Measurements from ENCODE around the gene ZFP1.
"Not testable (repeated sequence)": the region's sequence is repeated elsewhere in the genome, so short reads cannot be mapped to it uniquely, and the experiment has no call there.

ZFP1 gene

GRCh38 chr16:75116911-75117245, 31.4 kb upstream of the ZFP1 start:
- H3K4me3 ChIP-seq (ENCODE audit: low read length) = no peak overlapping the region
- no peak for TF ChIP-seq ZNF274 (IDR thresholded peaks at IDR 0.05; ENCODE audit: low read depth, low read length)

DNA sequence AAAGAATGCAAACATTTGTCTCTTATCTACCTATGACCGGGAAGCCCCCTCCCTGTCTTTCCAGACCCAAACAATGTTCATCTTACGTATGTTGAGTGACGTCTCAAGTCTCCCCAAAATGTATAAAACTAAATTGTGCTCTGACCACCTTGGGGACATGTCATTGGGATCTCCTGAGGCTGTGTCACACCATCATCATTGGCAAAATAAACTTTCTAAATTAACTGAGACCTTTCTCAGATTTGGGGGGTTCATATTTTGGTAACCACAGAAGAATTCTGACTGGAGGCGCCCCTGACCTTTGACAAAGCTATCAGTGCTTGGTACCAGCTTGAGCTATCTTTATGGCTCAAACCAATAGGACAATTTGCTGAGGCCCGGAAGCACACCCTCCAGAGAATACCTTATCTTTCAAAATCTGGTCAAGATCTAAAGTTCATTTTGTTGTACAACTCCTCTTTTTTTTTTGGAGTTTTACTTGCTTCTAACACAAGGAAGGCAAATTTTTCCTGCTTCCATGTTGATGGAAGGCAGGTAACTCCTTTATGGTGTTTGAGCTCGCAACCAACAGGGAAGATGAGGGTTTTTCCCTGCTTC, 29.3 kb upstream of the ZFP1 start:
- H3K4me3 ChIP-seq (ENCODE audit: low read length) = no peak overlapping the region
- TF ChIP-seq ZNF274 (IDR thresholded peaks at IDR 0.05; ENCODE audit: low read depth, low read length) = no peak

GRCh38 chr16:75120253-75120652, 28.1 kb upstream of the ZFP1 start:
- TF ChIP-seq ZNF274 (IDR thresholded peaks at IDR 0.05; ENCODE audit: low read depth, low read length) = no peak
- H3K4me3 ChIP-seq (ENCODE audit: low read length) = no peak overlapping the region

- no peak overlapping the region for H3K4me3 ChIP-seq (ENCODE audit: low read length)
- no peak for TF ChIP-seq ZNF274 (IDR thresholded peaks at IDR 0.05; ENCODE audit: low read depth, low read length)
Observed at GRCh38 chr16:75121949-75122568, 26.3 kb upstream of the ZFP1 start.

DNA sequence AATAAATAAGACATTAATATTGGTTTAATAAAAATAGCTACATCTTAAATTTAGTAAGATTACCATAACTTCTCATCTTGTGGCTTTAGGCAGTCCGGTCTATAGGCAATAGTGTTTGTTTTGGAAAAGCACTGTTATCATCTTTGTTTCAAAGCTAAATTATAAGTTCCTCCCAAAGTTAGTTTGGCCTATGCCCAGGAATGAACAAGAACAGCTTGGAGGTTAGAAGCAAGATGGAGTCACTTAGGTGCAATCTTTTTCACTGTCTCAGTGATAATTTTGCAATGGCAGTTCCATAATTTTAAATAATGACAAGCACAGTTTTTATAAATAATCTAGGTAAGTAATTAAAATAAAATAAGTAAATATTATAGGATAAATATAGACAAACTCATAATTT, 25.7 kb upstream of the ZFP1 start:
- H3K4me3 ChIP-seq (ENCODE audit: low read length) = no peak overlapping the region
- no peak for TF ChIP-seq ZNF274 (IDR thresholded peaks at IDR 0.05; ENCODE audit: low read depth, low read length)

- no peak for TF ChIP-seq ZNF274 (IDR thresholded peaks at IDR 0.05; ENCODE audit: low read depth, low read length)
- H3K4me3 ChIP-seq (ENCODE audit: low read length) = no peak overlapping the region
Observed at GRCh38 chr16:75127713-75128415, 20.5 kb upstream of the ZFP1 start.

- not testable (repeated sequence) for H3K4me3 ChIP-seq (ENCODE audit: low read length)
Observed at GRCh38 chr16:75129421-75130149, 18.7 kb upstream of the ZFP1 start.

DNA sequence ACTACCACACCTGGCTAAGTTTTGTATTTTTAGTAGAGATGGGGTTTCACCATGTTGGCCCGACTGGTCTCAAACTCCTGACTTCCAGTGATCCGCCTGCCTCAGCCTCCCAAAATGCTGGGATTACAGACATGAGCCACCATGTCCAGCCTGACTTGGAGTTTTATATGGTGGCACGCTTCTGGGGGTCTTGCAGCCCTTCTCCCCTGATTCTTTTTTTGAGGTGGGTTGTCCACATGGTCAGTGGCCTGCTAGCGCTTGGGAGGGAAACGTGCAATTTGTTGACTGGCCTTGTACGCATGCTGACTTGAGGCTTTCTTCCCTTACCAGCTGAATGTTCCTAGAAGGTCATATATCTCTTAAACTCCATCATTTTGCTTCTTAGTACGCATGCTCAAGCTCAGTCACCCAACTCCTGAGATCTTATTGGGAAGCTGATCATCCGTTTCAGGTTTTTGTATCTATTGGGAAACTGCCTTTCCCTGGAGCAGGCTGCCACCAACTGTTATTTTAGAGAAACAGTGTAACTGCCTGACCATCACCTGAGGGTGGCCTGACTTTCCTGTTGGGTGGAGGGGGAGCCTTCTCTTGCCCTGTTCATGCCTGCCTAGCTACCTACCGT, 18.1 kb upstream of the ZFP1 start:
- TF ChIP-seq ZNF274 (IDR thresholded peaks at IDR 0.05; ENCODE audit: low read depth, low read length) = no peak
- no peak overlapping the region for H3K4me3 ChIP-seq (ENCODE audit: low read length)

GRCh38 chr16:75131081-75131480, 17.2 kb upstream of the ZFP1 start:
- TF ChIP-seq ZNF274 (IDR thresholded peaks at IDR 0.05; ENCODE audit: low read depth, low read length) = no peak
- no peak overlapping the region for H3K4me3 ChIP-seq (ENCODE audit: low read length)

DNA sequence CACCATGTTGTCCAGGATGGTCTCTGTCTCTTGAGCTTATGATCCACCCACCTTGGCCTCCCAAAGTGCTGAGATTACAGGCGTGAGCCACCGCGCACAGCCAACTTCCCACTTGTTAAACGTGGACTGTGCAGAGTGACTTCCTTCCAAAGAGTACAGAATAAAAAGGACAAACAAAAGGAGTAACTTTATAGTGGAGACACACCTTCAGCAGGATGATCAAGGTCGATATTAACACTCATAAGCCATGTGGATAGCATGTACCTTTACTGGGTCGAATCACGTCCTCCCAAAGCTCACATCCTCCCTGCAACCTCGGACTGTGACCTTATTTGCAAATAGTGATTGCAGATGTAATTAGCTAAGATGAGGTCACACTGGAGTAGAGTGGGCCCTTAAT, 10.1 kb upstream of the ZFP1 start:
- no peak for TF ChIP-seq ZNF274 (IDR thresholded peaks at IDR 0.05; ENCODE audit: low read depth, low read length)

DNA sequence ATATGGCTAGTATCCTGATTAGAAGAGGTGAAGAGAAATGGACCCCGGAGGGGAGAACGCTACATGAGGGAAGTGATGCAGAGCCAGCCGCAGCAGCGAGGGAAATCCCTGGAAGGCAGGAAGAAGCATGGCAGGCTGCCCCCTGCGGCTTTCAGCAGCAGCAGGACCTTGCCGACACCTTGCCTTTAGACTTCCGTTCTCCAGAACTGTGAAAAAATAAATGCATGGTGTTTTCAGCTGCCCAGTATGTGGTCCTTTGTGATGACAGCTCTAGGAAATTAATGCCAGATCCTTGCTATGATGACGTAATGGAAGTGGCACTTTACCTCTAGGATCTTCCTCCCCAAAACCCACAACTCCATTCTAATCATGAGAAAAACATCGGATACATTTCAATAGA, 9.7 kb upstream of the ZFP1 start:
- H3K4me3 ChIP-seq (ENCODE audit: low read length) = no peak overlapping the region
- no peak for TF ChIP-seq ZNF274 (IDR thresholded peaks at IDR 0.05; ENCODE audit: low read depth, low read length)

More for the DNA sequence above, 10.1 kb upstream of the ZFP1 start:
- no peak overlapping the region for H3K4me3 ChIP-seq (ENCODE audit: low read length)

DNA sequence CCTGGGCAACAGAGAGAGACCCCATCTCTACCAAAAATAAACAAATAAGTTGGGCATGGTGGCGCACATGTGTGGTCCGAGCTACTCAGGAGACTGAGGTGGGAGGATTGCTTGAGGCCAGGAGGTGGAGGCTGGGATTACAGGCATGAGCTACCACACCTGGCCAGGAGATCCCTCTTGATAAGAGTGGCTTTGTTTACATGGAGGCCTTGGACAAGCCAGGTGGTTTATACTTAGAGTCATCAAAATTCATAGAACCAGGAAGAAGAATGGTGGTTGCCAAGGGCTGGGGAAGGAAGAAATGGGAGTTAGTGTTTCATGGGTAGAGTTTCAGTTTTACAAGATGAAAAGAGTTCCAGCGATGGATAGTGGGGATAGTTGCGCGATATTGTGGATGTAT, 8.8 kb upstream of the ZFP1 start:
- TF ChIP-seq ZNF274 (IDR thresholded peaks at IDR 0.05; ENCODE audit: low read depth, low read length) = no peak
- no peak overlapping the region for H3K4me3 ChIP-seq (ENCODE audit: low read length)

GRCh38 chr16:75143941-75144340, 4.4 kb upstream of the ZFP1 start:
- no peak overlapping the region for H3K4me3 ChIP-seq (ENCODE audit: low read length)
- no peak for TF ChIP-seq ZNF274 (IDR thresholded peaks at IDR 0.05; ENCODE audit: low read depth, low read length)

GRCh38 chr16:75147968-75148310, 385 bp upstream of the ZFP1 start:
- no peak for TF ChIP-seq ZNF274 (IDR thresholded peaks at IDR 0.05; ENCODE audit: low read depth, low read length)
- H3K4me3 ChIP-seq (ENCODE audit: low read length) = no peak overlapping the region

GRCh38 chr16:75151798-75152197, 3.5 kb downstream of the ZFP1 start:
- no peak overlapping the region for H3K4me3 ChIP-seq (ENCODE audit: low read length)
- TF ChIP-seq ZNF274 (IDR thresholded peaks at IDR 0.05; ENCODE audit: low read depth, low read length) = no peak
